Ovary (tissue), 3 donors: Measurements from ENCODE around the gene OBP2B.

Source experiments
- CTCF ChIP-seq, 3 donors: fragments of 450-650 bp in 2 of 3; fragments of 200-600 bp in 1 of 3; IDR thresholded peaks; one replicate each; pipeline versions ENCODE4 v1.5.1 to v1.8.0; 2016 to 2022; ENCODE audit warnings: antibody characterized with exemption in 3 of 3, mild to moderate bottlenecking in 1 of 3
- EP300 ChIP-seq: sonication (generic); formaldehyde crosslinking; IDR thresholded peaks from one replicate; pipeline ENCODE4 v1.6.1; 2017; ENCODE audit warnings: antibody characterized with exemption
- POLR2A ChIP-seq: fragments of 450-650 bp; IDR thresholded peaks from one replicate; pipeline ENCODE4 v1.6.1; 2017; ENCODE audit warnings: antibody characterized with exemption, mild to moderate bottlenecking, moderate library complexity
- donor health status: DM: no; HTN: no; CAD: no.

- TF ChIP-seq POLR2A (no peak), CTCF (IDR thresholded peaks at IDR 0.05) (no peak), EP300 (no peak)
Measured at GRCh38 chr9:133248726-133249295, 39.8 kb upstream of the OBP2B start.
